ENCODE data around the gene CDK17.
A peak's percentile ranks its signal among the peaks of the same experiment; 100 is the strongest.

The CDK17 gene

DNA sequence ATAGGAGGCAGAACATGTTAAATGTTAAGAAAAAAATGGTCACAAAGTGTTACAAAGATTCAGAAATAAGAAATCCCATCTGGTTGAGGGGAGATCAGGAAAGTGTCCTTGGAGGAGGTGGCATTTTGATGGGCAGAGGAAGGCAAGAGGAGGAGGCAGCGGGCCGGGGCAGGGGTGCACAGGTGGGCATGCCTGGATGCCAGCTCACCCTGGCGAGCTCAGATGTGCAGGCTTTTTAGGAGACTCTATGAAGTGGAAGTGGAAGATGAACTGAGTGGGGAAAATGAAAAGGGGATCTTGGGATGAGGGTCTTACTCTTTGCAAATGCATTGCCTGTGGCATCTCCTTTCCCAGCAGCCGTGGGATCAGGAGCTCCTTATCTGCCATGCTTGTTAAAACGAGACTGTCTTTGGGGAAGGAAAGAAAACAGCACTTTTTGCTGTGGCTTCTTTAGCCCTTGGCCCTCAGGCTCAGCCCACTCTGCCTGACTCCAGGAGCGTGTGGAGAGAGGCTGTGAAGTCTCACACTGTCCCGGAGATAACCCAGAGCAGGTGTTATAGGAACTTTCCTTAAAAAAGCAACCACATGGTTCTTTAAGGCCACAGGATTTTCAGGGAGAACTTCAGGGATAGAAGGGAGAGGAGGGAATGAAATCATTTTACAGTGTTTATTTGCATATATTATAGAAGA, 143.4 kb downstream of the CDK17 start:
- DNase-seq, result no peak

DNA sequence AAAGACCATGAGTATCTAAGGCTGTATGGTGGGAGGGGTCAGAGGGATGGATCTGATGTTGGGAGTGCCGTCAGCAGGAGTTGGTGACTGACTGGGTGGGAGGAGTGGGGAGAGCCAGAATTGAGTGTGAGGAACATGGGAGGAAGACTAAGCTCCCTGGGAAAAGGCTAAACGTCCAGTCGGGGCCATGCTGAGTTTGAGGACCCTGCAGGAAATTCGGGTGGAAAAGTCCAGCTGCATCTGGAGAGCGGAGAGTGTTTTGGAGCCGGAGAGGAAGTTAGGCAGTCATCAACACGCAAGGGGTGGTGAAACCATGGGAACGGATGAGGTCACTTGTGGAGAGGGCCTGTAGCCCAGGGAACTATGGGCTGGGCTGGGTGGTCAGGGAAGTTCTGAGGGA, 145.2 kb downstream of the CDK17 start:
- DNase-seq, result no peak

DNA sequence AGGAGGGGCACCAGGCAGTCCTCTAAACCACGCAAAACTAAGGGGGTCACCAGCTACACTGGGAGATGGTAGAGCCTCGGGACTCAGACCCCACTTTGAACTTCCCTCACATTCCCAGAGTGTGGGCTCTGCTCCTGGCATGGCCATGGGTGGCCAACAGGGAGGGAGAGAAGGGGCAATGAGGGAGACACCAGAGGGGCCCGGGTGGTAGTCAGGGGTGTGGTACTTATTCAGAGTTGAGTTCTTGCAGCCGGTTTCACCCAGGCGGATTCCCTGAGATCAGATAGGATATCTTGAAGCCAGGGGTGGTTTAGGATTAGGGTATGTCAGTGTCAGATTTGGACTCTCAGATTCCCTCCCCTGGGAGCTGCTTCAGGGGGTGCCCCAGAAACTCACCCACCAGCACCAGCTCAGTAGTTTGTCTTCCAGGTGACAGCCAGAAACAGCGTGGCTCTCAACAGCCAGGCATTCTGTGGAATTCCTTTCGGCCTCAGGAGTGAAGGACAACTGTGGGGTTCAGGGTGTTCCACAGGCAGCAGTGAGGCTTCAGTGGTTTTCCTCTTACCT, 150.0 kb downstream of the CDK17 start:
- no peak for DNase-seq

DNA sequence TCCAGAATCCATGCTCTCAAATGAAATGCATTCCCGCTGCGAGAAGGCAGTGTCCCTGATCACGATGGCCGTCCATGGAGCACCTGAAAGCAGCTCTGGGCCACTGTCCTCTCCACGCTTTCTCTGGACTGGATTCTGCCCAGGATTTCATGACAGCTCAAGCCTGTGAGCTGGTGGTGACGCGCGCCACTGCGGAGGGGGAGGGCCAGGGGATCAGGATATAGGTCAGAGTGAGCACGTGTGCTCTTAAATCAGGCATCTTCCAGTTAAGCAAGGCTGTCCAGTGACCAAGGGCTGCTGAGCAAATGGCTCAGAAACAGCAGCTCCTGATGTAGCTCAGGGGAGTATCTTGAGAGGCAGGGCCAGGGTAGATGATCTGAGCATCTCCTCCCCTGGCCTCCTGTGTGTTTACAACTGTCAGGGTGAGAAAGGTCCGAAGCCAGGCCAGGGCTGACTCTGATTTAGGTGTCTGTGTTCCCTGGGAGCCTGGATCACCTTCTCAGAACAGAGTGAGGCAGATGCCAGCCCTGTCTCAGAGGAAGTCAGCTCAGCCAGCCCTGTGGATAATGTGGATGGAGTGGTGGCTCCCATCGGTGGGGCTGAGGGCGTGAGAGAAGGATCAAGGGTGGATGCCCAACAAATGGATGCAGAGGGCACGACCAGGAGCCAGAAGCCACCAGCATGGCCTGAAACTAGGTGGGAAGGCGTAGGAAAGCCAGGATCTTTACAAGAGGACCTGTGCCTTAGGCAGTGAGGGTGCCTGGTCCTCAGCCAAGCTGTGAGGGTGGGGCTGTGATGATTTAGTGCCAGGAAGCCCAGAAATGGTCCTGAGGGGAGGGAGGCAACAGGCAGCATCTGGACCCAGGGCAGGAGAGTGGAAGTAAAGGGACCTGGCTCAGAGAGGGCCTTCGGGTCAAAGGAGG, 150.8 kb downstream of the CDK17 start:
- DNase-seq, result no peak

DNA sequence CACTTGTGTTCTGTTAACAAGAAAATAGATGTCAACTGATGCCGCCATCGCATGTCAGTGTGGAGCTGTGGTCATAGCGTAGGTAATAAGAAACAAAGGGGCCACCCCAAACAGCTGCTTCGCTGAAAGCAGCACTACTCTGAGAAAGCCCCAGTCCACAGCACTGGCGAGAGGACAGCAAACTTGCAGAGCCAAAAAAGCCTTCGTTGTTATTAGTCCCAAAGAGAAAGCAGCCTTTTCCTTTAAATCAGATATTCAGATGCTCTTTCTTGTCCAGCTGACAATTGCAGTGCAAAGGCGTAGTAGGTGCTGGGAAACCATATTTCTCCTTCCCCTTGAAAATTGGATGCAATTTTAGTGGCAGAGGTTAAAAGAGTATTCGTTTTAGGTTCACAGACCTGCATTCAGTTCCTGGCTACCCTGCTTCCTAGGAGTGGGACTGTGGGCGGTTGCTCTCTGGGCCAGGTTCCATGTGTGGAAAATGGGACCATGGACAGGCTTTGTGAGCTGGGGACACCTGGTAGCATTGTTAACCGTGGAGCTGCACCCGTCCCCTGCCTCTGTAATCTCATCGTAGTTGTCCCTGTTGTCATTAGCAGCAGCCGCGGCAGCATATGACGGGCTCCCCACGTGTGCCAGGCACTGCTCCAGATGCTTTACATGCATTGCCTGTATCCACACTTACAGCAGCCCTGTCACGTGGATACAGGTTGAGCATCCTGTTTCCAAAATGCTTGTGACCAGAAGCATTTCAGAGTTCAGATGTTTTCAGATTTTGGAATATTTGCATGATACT, 151.9 kb downstream of the CDK17 start:
- DNase-seq, result no peak

DNA sequence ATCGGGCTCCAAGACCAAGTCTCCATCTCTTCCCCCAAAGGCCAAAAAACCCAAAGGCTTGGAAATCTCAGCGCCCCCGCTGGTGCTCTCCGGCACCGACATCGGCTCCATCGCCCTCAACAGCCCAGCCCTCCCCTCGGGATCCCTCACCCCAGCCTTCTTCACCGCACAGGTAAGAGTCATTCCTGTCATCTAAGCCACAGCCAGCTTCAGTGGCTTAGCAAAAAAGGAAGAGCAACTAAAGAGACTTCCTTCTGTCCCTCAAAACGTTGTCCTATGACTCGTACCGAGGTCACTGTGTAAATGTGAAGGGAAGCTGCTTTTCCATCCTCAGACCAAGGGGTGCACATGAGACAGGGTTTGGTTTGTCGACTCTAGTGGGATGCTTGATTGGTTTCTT, 152.7 kb downstream of the CDK17 start:
- DNase-seq, result no peak

DNA sequence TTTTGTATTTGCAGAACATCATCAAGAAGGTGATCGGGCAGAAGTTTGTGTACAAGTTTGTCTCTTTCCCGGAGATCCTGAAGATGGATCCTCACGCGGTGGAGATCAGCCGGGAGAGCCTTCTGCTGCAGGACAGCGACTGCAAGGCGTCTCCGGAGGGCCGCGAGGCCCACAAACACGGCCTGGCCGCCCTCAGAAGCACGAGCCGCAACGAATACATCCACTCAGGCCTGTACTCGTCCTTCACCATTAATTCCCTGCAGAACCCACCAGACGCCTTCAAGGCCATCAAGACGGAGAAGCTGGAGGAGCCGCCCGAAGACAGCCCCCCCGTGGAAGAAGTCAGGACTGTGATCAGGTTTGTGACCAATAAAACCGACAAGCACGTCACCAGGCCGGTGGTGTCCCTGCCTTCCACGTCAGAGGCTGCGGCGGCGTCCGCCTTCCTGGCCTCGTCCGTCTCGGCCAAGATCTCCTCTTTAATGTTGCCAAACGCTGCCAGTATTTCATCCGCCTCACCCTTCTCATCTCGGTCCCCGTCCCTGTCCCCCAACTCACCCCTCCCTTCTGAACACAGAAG, 153.2 kb downstream of the CDK17 start:
- no peak for DNase-seq

DNA sequence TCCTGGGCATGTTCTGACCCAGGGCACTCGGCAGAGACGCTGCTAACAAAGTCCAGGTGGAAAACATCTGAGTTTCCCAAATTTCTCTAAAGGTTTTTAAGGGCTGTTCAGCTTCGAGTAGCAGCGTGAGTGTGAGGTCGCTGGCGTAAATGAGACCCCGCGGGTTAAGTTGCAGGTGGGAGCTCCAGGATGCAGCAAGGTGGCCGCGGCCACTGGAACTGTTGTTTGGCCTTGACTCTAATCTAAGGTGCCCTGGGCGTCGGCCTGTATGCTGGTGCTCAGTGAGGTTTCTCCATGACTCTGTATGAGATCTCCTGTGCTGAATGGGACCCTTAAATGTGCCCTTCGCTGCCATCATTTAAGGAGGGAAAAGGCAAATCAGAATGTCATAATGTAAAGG, 155.4 kb downstream of the CDK17 start:
- DNase-seq, result no peak

DNA sequence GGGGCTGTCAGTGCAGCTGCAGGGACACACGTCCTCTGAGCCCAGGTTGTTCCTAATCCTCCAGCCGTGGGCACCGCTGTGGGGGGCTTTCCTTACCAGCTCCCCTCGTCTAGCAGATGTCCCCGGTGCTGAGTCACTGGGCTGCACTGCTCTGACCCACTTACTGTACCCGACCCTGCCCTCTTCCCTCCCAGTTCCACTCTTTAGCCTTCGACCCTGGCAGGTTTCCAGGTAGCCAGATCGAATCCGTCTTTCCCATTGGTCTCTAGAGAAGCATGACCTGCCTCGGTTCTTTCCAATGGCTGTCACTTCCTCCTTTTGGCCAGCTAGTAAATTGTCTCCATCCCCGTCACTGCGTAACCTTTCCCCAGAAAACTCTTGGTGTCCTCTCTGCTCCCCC, 157.6 kb downstream of the CDK17 start:
- no peak for DNase-seq

DNA sequence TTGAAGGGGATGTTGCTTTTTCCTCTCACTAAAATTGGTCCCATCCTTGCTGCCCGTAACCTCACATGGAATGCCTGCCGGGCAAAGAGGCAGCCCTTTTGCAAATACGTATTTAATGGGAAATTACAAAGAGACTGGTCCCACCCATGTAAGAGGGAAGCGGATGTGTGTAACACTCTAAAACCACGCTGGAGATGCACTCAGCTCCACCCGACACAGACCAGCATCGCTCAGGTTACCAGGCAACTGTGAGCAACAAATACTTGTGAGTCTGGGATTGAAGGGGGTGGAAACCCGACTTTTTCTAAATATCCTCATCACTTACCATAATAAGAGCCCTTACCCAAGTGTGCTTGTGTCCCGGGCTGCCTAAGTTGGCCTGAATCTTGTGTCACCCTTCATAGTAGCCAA, 158.4 kb downstream of the CDK17 start:
- DNase-seq, result no peak

DNA sequence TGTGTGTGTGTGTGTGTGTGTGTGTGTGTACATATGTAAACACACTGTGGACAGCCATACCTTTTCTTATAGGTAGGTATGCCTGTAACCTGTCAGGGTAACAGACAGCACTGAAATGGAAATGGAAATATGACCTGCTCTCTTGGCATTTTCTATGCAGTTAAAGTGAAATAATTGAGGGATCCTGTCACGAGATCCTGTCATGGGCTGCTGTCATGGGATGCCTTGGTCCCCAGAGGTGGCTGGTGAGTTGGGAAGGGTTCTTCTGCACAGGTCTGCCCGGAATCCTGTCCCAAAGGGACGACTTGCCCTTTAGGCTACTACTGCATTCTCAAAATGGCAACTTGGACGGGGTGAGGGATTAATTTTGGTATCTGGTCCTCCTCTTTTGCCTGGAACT, 158.8 kb downstream of the CDK17 start:
- DNase-seq, result no peak

DNA sequence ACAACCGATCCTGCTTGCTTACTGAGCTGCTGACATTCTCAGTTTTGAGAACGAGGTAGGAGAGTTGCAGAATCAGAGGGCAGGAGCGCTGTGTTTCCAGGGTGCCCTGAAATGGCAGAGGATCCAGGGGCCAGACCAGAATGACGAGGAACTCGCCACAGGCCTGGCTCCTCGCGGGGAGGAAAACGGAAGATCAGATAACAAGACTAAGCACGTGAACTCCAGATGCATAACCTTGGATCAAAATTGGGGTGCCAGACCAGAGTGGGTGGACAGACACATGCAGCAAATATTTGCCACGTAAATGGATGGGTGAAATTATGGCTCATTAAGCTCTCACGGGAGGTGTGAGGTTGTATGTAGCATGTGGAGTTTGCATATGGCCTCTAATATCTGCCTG, 159.6 kb downstream of the CDK17 start:
- no peak for DNase-seq

DNA sequence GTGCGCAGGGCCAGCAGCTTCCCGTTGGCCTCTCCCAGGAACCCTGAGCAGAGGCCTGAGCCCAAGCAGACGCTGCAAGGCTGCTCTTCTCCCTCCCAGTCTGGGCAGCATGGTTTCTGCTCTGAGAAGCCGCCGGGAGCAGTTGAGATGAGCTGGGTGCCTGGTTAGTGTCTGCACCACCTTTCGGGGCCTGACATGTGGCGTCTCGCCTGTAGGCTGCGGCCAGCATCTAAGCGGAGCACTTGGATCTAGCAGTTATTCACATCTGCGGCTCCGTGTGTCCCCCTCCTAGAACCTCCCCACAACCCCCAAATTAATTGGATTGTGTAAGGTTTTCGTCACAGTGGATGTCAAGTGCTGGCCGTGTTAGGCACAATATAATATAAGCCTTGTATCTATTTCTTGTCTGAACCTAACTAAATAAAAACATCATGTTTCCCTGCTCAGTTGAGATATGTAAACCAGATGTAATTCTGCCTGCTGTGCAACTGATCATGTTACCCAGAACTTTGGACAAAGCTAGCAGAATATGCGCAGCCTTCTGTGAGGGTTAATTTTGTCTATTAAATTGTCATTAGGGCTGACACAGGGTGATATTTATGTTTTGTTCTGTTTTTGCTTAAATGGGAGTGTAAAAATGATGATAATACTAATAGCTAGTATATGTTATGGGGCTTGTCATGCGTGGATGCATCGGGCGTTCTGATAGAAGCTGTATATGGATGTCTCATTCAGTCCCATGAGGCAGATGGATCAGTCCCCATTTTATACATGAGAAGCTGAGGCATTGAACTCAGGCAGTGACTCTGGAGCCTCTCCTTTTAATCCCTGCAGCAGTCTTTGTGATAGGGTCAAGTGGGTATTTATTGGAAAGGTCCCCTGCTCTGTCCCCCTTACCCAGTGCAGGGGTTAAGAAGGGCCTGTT, 160.3 kb downstream of the CDK17 start:
- no peak for DNase-seq

DNA sequence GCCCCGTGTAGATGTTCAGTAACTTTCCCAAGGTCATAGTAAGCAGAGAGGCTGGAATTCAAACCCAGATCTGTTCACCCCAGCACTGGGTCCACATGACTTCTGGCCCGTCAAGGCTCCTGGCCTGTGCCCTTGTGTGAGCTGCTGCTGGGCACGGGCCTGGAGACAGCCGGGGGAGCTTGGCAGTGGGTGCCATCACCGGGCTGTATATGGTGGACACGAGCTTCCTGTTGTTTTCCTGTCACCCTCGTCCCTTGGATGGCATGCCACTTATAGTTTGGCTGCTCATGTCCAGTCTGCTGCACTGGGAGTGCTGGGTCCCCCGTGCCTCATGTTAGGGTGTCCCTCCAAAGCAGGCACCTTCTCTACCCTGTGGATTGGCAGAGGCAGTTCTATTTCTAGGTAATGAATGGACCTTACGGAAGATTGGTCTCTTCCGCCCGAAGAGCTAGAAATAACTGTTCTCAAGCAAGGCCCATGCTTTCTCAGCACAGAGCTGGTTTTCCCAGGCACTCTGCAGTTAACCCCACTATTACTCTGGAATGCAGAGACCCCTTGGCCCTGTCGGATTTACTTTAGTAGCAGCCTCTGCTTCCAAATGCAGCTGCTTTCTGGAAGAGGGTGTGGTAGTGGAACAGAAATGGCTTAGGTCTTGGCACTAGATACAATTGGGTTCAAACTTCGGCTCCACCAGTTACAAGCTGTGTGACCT, 161.7 kb downstream of the CDK17 start:
- no peak for DNase-seq

DNA sequence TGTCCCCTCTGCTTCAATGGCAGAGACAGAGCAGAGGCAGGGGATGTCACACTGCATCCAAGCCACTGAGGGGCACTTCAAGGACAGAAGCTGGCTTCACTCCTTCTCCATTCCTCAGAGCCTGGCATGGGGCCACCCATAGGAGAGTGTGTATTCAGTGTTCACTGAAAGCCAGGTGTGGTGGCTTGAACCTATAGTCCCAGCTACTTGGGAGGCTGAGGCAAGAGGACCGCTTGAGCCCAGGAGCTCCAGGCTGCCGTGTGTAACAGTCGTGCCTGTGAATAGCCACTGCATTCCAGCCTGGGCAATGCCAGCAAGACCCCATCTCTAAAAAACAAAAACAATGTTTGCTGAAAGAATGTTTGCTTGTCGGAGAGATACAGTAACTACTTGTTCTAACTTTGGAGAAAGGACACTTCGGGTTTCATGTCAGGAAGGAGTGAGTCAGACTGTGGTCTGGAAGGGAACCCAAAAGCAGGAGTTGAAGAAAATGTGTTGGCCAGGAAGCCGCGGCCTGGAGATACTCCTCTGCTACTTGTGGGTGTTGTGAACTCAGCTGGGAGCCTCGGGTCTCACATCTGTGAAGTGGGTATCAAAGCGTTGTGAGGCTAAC, 162.7 kb downstream of the CDK17 start:
- peak; percentile 59 for DNase-seq

DNA sequence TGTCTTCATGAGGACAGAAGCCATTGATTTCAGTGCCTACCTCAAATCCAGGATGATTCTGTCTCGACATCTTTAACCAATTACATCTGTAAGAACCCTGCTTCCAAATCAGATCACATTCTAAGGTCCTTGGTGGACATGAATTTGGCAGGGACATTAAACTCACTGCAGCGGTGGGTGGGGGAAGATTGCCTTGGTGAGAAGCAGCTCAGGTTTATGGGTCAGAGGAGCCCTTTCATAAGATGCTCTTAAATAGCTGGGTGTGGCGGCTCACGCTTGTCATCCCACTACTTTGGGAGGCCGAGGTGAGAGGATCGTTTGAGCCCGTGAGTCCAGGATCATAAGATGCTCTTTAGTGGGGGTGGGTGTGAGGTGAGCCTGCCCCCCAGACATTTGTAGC, 163.2 kb downstream of the CDK17 start:
- no peak for DNase-seq

DNA sequence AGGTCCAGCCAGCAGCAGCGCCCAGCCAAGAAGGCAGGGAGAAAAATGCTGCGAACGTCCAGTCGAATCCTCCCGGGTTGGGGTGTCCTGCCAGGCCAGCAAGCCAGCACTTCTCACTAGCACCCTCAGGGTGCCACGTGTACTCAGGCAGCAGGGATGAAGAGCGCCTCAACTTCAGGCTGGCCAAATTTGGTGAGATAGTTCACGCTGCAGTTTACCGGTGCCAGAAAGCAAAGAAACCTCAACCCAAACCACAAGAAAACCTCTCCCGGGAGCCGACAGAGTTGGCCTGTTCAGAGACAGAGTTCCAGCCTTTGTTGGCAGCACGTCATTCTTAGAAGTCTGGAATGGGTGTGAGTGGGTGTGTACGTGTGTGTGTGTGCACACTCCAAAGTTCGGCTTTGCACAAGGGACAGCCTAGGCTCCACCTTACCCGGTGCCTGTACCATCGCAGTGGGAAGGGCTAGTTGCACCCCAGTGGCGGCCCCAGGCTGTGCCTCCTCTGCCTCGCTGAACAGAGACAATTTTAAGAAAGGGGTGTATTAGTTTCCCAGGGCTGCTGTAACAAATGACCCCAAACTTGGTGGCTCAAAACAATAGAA, 163.9 kb downstream of the CDK17 start:
- DNase-seq, result no peak

DNA sequence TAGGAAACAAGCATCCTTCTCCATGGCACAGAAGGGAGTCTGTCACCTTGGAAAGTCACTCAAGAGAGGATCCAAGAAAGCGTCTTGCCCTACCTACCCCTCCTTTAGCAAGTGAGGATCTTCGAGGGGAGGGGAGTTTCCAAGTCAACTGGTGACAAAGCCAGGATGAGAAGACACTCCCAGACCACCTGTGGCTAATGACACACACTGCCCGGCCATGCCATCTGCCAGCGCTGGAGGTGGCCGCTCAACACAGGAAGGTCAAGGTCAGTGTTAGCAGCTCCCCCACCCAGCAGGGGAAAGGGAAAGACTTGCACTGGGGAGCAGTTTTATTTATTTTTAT, 164.8 kb downstream of the CDK17 start:
- DNase-seq, result no peak

DNA sequence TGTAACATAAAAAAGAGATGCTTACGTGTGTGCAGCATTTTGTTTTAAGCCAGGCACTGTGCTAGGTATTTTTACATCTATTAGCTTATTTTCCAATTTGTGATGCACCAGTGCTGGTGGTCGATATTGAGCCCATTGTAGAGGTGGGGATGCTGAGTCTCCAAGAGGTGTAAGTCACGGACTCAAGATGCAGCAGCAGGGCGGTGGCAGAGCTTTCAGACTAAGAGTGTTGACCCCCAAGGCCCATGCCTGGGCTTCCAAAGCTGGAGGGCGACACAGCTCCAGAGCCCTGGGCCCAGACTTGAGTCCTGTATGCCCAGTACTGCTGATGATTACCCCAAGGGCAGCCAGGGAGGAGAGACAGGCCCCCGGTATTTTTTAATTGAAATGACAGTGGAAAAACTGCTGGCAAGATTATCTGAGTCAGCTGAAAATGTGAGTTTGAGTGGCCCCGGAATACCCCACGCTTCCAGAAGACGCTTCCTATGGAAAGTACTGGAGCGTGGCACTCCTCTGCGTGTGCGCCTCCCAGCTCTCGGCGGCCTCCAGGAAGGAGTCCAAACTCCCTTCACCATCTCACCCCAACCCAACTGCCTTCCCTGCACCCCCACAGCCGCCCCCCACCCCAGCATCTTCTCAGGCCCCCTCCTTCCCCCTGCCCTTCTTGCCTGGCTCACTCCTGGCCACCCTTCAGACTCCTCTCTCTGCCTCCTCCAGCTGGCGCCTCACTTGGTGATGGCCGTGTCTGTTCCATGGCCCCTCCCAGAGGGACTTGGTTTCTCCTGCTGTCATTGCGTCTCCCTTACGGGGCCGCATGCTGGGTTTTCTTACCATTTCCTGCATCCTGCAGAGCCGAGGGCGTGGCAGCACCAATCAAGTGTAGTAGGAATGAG, 165.4 kb downstream of the CDK17 start:
- no peak for DNase-seq
